GM19035 (cell line): ENCODE measurements around the gene CHN2.

Experiments
- ATAC-seq: cut with Tn5 transposase; IDR thresholded peaks from one replicate; pipeline ENCODE4 v1.9.1; 2021; ENCODE audit not compliant: unreplicated experiment

Gene CHN2

DNA sequence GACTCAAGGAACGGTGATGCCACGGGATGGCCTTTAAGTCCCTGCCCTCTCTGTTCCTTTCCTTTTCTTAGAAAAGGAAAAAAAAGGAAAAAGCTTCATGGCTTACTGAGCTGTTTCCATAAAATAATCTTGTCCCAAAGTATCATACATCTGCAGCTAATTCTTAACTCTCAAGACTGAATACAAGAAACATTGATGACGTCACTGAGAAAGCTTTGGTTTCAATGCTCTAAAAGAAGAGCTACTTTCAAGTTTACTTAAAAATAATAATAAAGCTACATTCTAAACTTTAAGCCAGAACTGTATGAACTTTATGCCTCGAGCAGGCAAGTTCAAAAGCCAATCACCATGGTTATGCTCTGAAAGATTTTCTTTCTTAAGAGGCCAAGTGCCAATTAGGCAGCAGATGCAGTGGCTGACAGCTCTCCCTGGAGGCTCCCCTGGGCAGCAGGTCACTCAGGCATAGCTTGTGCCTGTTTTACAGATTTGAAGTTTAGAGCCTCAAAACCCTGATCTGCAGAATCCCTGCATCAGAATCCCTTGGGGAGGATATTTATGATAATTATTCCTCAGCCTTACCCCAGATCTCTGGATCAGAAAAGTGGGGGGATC, 165.0 kb downstream of the CHN2 start:
- no peak for ATAC-seq

DNA sequence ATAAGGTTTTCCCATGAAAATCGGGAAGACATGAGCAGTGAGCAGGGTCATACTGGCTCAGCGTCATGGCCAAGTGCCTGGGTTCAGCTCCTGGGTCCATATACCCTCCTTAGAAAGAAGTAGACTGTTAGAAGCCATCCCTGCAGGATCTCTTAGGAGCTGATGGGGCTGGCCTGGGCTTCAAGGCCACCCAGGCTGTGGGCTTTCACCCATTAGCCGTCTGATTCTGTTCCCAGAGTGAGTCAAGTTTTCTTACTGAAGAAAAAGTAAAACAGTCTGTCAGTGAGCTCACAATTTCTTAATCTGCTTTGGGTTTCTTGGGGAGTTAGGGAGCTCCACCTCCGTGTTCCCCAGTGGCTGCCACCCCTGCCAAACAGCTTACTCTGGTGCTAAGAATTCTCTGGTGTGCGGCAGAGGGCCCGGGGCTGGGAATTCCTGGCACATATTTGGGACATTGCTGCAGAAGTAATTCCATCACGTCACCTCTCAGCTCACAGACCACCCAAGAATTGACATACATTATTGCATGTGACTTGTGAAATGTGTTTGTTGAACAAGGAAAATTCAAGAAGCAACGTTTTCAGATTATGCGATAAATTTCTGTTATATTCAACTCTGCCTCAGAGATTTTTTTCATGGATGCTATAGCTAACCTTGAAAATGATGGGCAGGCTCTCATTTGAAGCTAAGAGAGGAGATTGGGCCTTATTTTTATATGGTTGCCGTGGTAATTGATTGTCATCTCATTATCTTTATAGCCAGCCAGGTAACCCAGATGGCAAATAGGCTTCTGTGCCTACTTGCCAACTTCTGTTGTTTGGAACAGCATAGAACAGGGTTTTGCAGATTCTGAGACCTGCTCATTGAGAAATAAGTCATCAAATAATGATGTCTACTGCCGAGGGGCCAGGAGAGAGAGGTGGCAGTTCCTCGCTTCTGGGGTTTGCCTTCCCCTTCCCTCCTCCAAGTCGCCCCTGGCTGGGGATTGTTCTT, 166.4 kb downstream of the CHN2 start:
- ATAC-seq, result no peak

DNA sequence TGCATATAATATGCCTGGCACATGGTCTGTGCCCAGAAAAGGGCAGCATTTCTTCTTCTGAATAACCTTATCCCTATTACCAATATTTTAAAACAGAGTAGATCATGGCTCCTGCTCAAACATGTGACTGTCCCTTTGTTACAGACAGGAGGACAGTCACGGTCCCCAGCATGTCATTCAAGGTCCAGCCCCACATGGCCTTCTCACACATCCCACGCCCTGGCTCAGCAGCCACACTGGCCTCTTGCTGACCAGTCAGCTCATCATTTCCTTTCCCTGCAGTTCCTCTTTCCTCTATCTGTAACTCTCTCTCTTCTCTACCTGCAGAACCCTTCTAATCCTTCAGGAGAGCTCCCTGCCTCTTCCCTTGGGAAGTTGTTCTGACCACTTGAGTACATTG, 167.8 kb downstream of the CHN2 start:
- ATAC-seq, result no peak

DNA sequence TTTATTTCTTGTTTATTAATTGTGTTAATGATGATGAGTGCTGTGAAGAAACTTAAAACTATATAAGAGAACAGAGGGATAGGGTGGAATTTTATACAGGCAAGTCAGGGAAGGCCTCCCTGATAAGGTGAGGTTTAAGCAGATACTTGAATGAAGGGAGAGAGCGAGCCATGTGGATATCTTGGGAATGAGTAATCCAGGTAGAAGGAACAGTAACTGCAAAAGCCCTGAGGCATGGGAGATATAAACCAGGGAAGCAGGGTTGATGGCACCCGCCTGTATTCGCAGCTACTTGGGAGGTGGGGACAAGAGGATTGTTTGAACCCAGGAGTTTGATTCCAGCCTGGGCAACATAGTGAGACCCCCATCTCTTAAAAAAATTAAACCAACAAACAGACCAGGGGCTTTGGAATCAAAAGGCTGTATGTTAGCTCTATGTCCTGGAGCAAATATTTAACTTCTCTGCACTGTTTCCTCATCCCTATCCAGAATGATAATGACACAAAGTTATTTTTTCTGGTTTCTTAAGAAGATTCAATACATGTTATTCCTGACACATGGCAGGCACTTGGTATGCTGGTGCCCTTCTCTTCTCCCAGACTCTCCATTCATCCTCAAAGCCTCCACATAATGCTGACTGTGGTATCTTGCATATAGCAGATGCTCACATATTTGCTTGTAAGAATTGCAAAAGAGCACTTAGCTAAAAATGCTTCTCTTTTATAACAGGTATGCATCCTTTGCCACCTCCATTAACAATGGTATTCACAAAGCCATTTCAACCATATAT, 169.3 kb downstream of the CHN2 start:
- no peak for ATAC-seq

DNA sequence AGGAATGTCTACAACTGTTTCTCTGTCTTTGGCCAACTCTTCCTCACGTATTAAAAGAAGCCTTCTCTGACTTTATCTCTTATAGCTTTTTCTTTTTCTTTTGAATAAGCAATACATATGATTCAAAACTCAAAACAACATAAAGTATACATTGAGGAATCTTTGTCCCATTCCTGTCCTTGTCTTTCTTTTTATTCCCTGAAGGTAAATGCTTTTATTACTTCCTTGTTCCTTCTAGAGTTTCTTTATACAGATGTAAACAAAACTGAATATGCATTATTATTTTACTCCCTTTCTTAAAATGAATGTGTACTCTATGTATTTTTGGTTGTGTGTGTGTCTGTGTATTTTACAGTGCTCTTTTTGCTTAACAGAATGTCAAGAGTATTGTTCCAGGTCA, 170.1 kb downstream of the CHN2 start:
- ATAC-seq, result no peak

DNA sequence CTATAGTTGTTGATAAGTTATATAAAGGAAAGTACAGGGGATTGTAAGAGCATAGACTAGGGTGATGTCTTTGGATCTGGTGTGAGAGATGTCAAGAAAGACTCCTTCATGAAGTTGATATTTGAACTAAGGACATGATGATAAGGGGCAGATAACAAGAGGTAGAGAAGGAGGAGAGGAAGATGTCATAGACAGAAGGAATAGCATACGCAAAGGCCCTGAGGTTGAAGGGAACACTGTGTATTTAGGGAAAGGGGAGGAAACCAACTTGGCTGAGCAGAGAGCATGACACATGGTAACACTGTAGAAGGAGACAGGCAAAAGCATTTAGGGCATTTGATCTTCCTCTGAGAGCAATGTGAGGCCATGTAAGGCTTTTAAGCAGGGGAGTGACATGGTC, 170.8 kb downstream of the CHN2 start:
- ATAC-seq, result no peak

DNA sequence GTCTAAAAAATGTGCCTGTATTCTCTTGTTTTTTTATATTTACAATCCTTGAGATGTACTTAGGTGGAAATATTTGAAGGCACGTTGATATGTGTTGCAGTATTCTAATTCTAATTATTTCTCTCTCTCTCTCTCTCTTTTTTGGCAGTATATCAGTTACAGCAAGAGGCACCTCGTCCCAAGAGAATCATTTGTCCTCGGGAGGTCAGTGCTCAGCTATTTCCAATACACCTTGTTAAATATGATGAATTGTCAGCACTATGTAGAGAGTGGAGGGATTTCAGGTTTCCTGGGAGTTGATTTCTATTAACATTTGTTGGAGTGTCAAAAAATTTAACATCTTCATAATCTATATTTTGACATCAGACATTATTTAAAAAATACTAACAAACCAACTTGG, 173.2 kb downstream of the CHN2 start:
- ATAC-seq, result no peak

DNA sequence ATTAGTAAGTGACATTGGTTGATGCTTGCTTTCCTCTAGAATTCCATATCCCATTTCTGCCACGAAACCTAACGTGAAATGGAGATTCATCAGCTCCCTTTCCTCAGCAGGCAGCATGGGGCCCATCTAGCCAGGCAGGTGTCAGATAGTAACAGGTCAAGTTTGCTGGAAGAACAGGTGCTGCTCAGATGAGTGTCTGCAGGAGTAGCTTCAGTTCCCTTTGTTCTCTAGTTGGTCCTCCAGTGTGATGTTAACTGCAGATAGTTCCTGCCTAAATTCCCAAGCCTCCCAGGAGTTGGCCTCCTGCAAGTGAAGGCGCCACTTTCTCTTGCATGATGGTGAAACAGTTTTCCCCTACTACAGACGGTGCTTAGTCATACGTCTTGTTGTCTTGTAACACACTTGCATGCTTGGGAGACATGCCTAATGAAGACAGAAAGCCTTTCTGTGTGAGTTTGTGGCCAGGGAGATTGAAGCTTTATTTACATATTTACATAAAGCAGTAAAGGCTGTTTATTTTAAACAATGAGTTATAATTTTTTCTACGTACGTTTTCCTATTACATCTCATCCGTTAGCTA, 175.4 kb downstream of the CHN2 start:
- no peak for ATAC-seq

DNA sequence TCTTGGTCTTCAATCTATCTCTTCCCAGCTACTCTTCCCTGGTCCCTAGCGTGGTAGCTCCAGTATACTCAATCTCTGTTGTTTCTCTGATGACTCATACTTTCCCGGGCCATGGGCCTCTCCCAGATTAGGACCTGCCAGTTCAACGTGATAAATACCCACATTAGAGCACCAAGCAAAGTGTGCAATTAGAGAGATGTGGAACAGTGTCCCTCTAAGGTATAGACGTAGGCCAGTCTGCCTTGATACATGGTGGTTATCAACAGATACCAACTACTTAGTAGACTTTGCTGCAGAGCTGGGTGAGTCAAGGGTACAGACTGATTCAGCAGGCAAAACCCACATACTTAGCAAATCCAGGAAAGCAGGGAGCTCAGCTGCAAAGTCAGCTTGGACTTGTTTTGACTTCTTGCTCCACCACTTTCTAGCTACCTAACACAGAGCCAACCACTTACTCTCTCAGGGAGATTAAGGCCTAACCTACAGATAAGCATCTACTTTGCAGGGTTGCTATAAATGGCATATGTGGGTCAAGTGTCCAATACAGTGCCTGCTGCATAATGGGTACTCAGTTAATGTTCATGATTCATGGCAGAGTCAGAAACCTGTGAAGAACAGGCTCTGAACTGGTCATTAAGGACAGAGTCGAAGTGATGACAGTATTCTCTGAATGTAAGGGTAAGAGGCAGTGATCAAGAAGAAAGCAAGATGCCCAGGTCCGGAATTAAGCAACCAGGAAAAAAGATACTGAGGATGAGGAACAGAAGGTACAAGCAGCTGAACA, 176.1 kb downstream of the CHN2 start:
- no peak for ATAC-seq

DNA sequence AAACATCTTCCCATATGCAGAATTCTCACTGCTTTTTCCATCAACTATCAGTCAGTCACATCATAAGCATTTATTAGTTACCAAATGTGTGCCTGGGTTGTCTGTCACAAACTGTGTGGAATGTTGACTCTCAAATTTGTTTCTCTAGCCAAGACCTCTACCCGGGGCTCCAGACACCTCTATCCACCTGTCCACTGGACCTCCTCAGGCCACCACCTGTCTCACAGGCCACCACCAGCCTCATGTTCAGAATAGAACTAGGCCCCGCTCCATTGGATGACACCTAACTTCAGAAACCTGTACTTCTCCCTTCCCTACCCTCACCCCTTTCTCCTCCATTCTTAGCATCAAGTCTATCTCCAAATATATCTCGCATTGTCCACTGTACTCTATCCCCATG, 176.9 kb downstream of the CHN2 start:
- no peak for ATAC-seq

DNA sequence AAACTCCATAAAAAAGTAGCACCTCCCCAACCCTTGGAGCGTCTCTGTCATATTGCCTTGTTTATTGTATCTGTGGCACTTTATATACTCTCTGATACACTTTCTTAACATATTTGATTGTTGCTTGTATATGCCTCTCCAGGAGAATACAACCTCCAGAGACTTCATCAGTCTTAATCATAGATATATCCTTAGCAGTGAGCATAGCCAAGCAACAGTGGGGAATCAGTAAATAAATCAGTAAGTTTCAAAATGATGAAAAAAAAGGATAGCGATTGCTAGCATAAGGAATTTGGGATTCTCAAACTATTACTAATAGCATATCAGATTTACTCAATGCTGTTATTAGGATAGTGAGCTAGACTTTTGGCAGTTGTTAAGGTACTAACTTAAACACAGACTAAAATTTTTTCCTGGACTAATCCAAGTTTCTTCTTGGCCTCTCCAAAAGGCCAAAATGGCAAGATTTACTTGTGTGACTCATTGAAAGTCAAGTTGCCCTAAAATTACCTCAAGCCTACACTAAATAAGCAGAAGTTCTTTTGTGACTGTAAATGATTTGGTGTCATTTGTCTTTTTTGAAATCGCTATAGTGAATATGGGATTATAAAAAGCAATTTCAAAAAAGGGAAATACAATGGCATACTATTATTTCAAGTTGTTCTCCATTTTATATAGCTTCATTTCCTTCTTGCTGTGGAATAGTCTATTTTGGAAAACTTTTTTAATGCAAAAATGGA, 177.9 kb downstream of the CHN2 start:
- no peak for ATAC-seq

DNA sequence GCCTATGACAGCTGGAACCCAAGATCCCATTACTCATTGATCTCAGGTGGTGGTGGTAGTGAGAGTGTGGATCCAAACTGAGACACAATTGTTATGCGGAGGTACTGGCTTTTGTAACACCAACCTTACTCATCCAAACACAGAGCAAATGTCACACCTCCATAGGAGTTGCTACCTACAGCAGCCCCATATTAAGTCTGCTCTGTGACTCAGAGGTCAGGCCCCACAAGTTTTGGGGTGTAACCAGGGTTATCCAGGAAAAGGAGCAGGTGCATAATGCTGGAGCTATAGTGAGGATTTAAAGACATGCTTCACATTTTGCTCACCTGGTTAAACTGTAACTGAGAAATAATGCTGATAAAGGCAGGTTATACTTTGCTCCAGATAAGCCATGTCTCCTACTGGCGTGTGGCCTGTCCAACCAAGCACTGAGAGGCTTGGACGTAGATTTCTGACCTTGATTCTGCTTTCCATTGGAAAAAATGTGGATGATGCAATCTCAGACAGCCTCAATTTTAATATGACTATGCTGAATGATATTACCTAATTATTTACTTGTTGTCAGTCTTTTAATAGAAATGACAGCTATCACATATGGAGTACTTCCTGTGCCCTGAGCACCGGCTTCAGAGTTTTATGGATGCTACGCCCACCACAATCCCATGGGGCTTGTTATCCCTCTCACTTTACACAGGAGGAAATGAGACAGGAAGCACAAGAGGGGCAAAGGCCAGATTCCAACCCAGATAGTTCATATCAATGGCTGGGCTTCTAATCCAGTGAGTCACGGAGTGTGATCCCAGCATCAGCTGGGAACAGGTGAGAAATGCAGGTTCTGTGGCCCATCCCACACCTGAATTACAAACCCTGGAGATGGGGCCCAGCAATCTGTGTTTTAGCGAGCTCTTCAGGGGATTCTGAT, 181.3 kb downstream of the CHN2 start:
- ATAC-seq, result no peak

DNA sequence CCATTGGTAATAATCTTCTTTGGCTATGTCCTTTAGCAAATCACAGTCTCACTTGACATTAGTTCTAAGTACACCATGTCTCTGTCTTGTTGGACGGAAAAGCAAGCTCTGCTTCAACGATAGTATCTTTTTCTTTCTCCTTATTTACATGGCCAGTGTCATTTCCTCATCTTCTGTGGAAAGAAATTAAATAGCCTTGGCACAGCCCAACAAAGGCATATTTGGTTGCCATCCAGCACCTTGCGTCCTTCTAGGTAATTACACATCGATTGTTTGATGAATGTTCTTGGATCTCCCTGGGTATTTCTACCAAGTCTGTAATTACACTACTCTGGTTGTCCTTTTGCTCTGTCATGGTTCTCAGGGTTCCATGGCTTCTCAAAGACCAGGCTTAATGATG, 183.1 kb downstream of the CHN2 start:
- no peak for ATAC-seq

DNA sequence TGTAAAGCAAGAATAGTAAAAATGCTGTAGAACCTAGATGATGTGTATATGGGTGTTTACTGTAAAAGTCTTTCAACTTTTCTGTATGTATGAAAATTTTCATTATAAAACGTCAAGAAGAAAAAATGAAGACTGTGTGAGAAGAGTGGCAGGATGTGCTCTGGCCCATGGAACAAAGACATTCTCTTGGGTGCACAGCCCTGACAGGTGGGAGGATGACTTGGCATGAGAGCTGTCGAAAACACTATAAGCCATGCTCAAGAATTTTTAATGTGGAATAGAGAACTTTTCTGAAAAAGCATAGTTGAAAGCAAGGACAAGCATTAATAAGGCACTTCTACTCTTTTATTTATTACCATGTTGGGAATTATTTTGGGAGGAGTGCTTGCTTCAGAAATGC, 185.0 kb downstream of the CHN2 start:
- no peak for ATAC-seq

DNA sequence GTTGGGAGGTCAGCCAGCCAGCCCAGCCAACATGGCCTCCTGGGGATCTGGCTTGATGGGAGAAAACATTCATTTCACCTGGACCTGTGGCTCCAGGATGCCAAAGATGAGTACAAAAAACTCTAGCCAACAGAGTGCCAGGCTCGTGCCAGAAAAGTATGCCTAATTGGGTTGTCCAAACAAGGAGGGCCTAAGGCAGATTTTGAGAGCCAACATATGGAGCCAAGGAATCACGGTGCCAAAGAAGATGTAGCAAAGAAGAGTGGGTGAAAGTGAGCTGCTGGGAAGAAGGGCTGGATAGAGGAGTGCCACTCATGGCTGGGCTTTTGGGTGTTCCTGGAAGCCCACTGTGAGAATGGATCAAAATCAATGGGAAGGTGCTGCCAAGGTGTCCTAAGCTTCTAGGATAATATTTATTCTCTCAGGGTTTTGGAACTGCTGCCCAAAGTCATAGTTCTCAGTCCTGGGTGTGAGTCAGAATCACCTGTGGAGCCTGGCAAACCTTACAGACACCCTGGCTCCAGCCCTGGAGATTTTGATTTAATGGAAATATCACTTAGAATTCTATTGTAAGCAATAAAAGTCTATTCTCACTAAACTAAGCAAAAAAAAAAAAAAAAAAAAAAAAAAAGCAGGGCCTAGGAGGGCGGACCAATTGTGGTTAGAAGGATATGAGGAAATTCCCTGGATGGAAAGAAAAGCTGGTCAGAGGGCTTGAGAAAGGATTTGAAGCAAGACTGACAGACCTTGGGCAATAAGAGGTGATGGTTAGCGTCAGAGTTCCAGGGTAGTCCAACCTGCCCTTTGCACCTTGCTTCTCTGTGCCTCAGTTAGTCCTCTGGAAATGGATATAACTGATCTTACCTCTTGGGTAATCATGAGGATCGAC, 186.9 kb downstream of the CHN2 start:
- no peak for ATAC-seq

DNA sequence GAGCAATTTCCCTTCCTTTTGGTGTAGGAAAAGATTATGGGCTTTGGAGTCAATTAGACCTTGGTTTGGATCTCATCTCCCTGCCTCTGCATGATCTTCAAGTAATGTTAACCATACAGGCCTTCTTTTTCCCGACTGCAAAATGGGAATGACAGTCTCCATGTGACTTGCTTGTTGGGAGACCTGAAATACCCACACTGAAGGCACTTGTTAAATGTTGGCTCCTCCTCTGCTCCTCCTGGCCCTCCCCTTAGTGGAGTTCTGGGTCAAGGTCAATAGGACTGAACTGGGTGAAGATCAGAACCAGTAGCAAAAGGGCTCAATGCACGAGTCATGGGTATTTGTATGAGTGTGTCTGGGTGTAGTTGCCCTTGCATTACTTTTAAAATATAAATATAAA, 189.7 kb downstream of the CHN2 start:
- no peak for ATAC-seq

DNA sequence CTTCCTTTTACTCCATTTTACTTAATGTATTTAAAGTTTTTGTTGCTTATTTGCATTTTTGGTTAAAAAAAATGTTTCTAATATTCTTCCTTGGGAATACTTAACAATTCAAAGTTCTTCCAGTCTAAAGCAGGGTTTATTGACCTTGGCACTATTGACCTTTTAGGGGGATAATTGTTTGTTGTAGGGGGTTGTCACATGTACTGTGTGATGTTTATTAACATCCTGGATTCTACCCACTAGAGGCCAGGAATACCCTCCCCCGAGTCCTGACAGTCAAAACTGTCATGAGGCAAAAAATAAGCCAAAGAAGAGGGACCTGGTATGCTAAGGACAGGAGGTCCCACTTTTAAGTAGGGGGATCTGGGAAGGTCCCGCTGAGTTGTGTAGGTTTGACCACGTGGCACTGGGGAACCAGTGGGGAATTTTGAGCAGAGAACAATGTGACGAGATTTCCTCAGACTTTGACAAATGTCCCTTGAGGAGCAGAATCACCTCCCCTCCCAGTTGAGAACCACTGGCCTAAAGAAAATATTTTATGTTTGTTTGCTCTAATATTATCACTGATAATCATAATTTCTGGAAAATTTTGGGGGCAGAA, 190.7 kb downstream of the CHN2 start:
- no peak for ATAC-seq
